Activated CD4-positive, alpha-beta T cell treated with anti-CD3 and anti-CD28 coated beads for 48 hours (primary cell): ENCODE results near the gene NPPB.
"Not testable (repeated sequence)": the region's sequence is repeated elsewhere in the genome, so short reads cannot be mapped to it uniquely, and the experiment has no call there.

Experiments used
- DNase-seq: peaks from one replicate; pipeline ENCODE4 v3.0.0-alpha.2; 2020

The NPPB gene

GRCh38 chr1:11858613-11858967 lies at the start of gene NPPB:
Gene NPPB, minus strand, starts transcription at chr1:11858945. Its CDS starts 112 bp downstream, at chr1:11858833.
- no peak for DNase-seq

- peak; percentile 85 for DNase-seq
These were observed 49.4 kb upstream of the NPPB start for GRCh38 chr1:11908095-11908675.

- peak; percentile 90 for DNase-seq
These were observed 48.7 kb upstream of the NPPB start for GRCh38 chr1:11907275-11908094.

GRCh38 chr1:11906870-11907269 lies 48.1 kb upstream of the NPPB start:
- no peak for DNase-seq

GRCh38 chr1:11904978-11905377 lies 46.2 kb upstream of the NPPB start:
- DNase-seq: no peak

- not testable (repeated sequence) for DNase-seq
These were observed 45.4 kb upstream of the NPPB start for GRCh38 chr1:11904156-11904555.

- DNase-seq: no peak
These were observed 44.5 kb upstream of the NPPB start for GRCh38 chr1:11903210-11903609.

- DNase-seq: not testable (repeated sequence)
These were observed 42.7 kb upstream of the NPPB start for GRCh38 chr1:11901446-11901845.

GRCh38 chr1:11898831-11899467 lies 40.2 kb upstream of the NPPB start:
- DNase-seq: peak; percentile 36

GRCh38 chr1:11898086-11898785 lies 39.5 kb upstream of the NPPB start:
- no peak for DNase-seq

- DNase-seq: not testable (repeated sequence)
These were observed 35.8 kb upstream of the NPPB start for GRCh38 chr1:11894501-11894900.

- peak; percentile 79 for DNase-seq
These were observed 35.1 kb upstream of the NPPB start for GRCh38 chr1:11893907-11894251.

- DNase-seq: no peak
These were observed 32.9 kb upstream of the NPPB start for GRCh38 chr1:11891433-11892186.

GRCh38 chr1:11888877-11889208 lies 30.1 kb upstream of the NPPB start:
- DNase-seq: no peak

GRCh38 chr1:11888206-11888876 lies 29.6 kb upstream of the NPPB start:
- DNase-seq: no peak

GRCh38 chr1:11887666-11888007 lies 28.9 kb upstream of the NPPB start:
- no peak for DNase-seq

- no peak for DNase-seq
These were observed 28.4 kb upstream of the NPPB start for GRCh38 chr1:11886986-11887665.

- DNase-seq: no peak
These were observed 27.2 kb upstream of the NPPB start for GRCh38 chr1:11885916-11886315.

GRCh38 chr1:11882814-11883538 lies 24.2 kb upstream of the NPPB start:
- DNase-seq: no peak

- no peak for DNase-seq
These were observed 23.1 kb upstream of the NPPB start for GRCh38 chr1:11881749-11882441.
